Breast epithelium (tissue), 4 donors: ENCODE results near the gene PDE4D. TPM values are rescaled to one million over a fixed set of nuclear protein-coding genes. Genes with fewer than 3 reads are reported as not detected.
"Not testable (repeated sequence)": the region's sequence is repeated elsewhere in the genome, so short reads cannot be mapped to it uniquely, and the experiment has no call there.

ENCODE experiments used
- DNase-seq, 2 donors: peaks; one replicate each; pipeline ENCODE4 v3.0.0-alpha.2; 2019; ENCODE audit warnings: low spot score in 2 of 2
- H3K27ac ChIP-seq, 2 donors: fragments of 200-600 bp; sonication (generic) in 1 of 2; one replicate each; pipeline ENCODE4 v1.5.1; 2016 to 2019; ENCODE audit warnings: mild to moderate bottlenecking in 1 of 2
- H3K27me3 ChIP-seq, 2 donors: fragments of 200-600 bp; sonication (generic) in 1 of 2; one replicate each; pipeline versions ENCODE4 v1.5.1 to v1.6.0; 2017 to 2019; ENCODE audit warnings: control low read depth in 1 of 2, mild to moderate bottlenecking in 1 of 2
- H3K36me3 ChIP-seq: fragments of 200-600 bp; one replicate; pipeline ENCODE4 v1.5.1; 2019
- H3K4me1 ChIP-seq, 2 donors: fragments of 200-600 bp; sonication (generic); one replicate each; pipeline ENCODE4 v1.5.1; 2016 to 2019; ENCODE audit warnings: control low read depth in 1 of 2
- H3K4me3 ChIP-seq, 3 donors: fragments of 200-600 bp; sonication (generic); 1 replicate in 2 of 3; 2 replicates in 1 of 3; pipeline ENCODE4 v1.5.1; 2016 to 2019; ENCODE audit warnings: mild to moderate bottlenecking in 3 of 3, moderate library complexity in 2 of 3
- H3K9me3 ChIP-seq, 2 donors: fragments of 200-600 bp; sonication (generic) in 1 of 2; one replicate each; pipeline ENCODE4 v1.5.1; 2016 to 2019; ENCODE audit warnings: control low read depth in 1 of 2
- CTCF ChIP-seq, 3 donors: fragments of 450-650 bp; IDR thresholded peaks; one replicate each; pipeline ENCODE4 v1.5.1; 2016 to 2017; ENCODE audit warnings: antibody characterized with exemption in 3 of 3, mild to moderate bottlenecking in 3 of 3, moderate library complexity in 3 of 3
- POLR2A ChIP-seq: fragments of 450-650 bp; IDR thresholded peaks from one replicate; pipeline ENCODE4 v1.6.1; 2016; ENCODE audit warnings: antibody characterized with exemption, mild to moderate bottlenecking, moderate library complexity
- POLR2AphosphoS5 ChIP-seq, 3 donors: sonication (generic); formaldehyde crosslinking; IDR thresholded peaks; one replicate each; pipeline ENCODE4 v1.6.1; 2017; ENCODE audit warnings: antibody characterized with exemption in 3 of 3
- intact Hi-C: fragments of 100-400 bp; cut with DNase I; formaldehyde crosslinking; loops from one replicate; pipeline ENCODE4 v1.15.1; 2023; ENCODE audit warnings: low total_unique reads
- total RNA-seq, 3 donors: library from RNA; depleted of rRNA; stranded (reverse); fragments of >200 nt; gene quantifications; one replicate each; pipeline ENCODE4 v1.1.0, GENCODE V29; 2016

Gene PDE4D
- total RNA-seq, 3 donors from 2014 or later, result 14.4 to 37.4 (median 28.2) TPM

DNA sequence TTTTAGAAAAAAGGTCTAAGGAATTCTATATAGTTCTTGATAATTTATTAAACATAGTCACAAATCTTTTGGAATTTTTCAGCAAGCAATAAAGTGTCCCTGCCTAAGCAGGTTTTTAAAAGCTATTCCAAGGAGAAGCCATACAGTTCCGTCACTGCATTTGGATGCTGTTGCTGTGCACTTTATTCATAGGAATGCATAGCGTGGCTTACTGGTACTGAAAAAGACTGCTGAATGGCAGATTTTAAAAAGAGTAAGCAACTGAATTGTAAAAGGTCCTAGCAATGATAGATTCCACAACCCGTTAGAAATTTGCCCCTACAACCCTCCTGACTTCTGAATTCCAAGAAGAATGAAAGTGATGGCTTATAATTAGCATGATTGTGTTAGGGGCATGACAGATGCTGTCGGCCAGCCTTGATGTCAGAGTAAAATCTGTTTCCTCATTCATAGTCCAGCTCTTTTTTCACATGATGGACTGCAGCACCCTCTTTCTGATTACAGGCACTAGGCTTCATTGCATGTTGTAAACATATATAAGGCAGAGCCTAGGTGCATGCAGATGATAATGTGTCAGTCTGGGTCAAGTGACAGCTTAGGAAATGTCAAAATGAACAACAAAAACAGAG is 227.0 kb downstream of the PDE4D start:
- Histone ChIP-seq H3K9me3 (no peaks in the 10 kb centered on the region), H3K4me1 (no peaks in the 10 kb centered on the region), H3K4me3 (no peak overlapping the region), H3K27me3 (no peaks in the 10 kb centered on the region), H3K36me3 (no peaks in the 10 kb centered on the region), H3K27ac (no peak overlapping the region)
- DNase-seq, result no peak
- no peak for TF ChIP-seq POLR2A
- TF ChIP-seq POLR2AphosphoS5 (IDR thresholded peaks at IDR 0.05), result no peak
- TF ChIP-seq CTCF (IDR thresholded peaks at IDR 0.05), result no peak
- intact Hi-C loops, result no loop called here

DNA sequence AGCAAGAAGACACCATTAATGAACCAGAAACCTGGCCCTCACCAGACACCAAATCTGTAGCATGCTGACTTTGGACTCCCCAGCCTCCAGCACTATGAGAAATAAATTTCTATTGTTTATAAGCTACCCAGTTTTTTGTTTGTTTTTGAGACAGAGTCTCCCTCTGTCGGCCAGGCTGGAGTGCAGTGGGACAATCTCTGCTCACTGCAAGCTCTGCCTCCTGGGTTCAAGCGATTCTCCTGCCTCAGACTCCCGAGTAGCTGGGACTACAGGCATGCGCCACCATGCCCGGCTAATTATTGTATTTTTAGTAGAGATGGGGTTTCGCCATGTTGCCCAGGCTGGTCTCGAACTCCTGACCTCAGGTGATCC is 227.7 kb downstream of the PDE4D start:
- DNase-seq, H3K9me3 ChIP-seq, H3K27ac ChIP-seq, H3K36me3 ChIP-seq, intact Hi-C loops, H3K4me1 ChIP-seq, H3K4me3 ChIP-seq, H3K27me3 ChIP-seq: not testable (repeated sequence)

GRCh38 chr5:59665086-59665831 is 228.3 kb downstream of the PDE4D start:
- Histone ChIP-seq H3K4me1 (no peaks in the 10 kb centered on the region), H3K36me3 (no peaks in the 10 kb centered on the region), H3K27me3 (no peaks in the 10 kb centered on the region), H3K9me3 (no peaks in the 10 kb centered on the region), H3K27ac (no peak overlapping the region), H3K4me3 (no peak overlapping the region)
- DNase-seq, result no peak
- TF ChIP-seq POLR2AphosphoS5 (IDR thresholded peaks at IDR 0.05) (no peak), CTCF (IDR thresholded peaks at IDR 0.05) (no peak), POLR2A (no peak)
- intact Hi-C loops, result no loop called here

- H3K9me3 ChIP-seq, result no peaks in the 10 kb centered on the region
- H3K27ac ChIP-seq, result peak overlapping the region in 1 of 2 donors; percentile 13
- no peaks in the 10 kb centered on the region for H3K27me3 ChIP-seq
- no peaks in the 10 kb centered on the region for H3K36me3 ChIP-seq
- intact Hi-C loops, result no loop called here
- no peaks in the 10 kb centered on the region for H3K4me1 ChIP-seq
- no peak for TF ChIP-seq POLR2A
- no peak for TF ChIP-seq POLR2AphosphoS5 (IDR thresholded peaks at IDR 0.05)
- TF ChIP-seq CTCF (IDR thresholded peaks at IDR 0.05), result no peak
- no peak for DNase-seq
- no peak overlapping the region for H3K4me3 ChIP-seq
These were observed 231.4 kb downstream of the PDE4D start for GRCh38 chr5:59661954-59662615.

DNA sequence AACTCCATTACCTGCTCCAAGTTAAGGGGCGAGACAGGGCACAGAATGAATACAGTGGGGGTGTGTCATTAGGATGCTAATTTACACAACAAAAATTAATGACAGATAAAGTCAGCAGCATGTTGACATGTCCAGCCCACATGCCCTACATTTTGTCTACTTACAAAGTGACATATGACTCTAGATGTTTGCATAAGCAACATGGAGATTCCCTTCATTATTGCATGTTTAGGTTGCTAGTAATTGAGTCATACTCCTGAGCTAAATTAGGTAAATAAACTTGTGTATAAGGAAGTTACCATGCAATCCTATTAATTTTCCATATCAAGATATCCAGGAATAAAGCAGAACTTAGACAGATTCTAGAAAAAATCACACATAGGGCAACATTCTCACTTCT is 232.2 kb downstream of the PDE4D start:
- Histone ChIP-seq H3K4me1 (no peaks in the 10 kb centered on the region), H3K27ac (peak overlapping the region in 1 of 2 donors; percentile 13), H3K4me3 (no peak overlapping the region), H3K27me3 (no peaks in the 10 kb centered on the region), H3K9me3 (no peaks in the 10 kb centered on the region), H3K36me3 (no peaks in the 10 kb centered on the region)
- no peak for DNase-seq
- TF ChIP-seq POLR2A (no peak), POLR2AphosphoS5 (IDR thresholded peaks at IDR 0.05) (no peak), CTCF (IDR thresholded peaks at IDR 0.05) (no peak)
- intact Hi-C loops, result no loop called here
